Tibial nerve (tissue), 4 donors: ENCODE data around the gene PIK3CB. TPM values are rescaled to one million over a fixed set of nuclear protein-coding genes. Genes with fewer than 3 reads are reported as not detected.

Experiments used
- DNase-seq, 2 donors: peaks; one replicate each; pipeline ENCODE4 v3.0.0-alpha.2; 2019; ENCODE audit warnings: low spot score in 2 of 2
- H3K27ac ChIP-seq, 4 donors: fragments of 200-600 bp; sonication (generic) in 3 of 4; one replicate each; pipeline ENCODE4 v1.5.1; 2017 to 2019; ENCODE audit warnings: mild to moderate bottlenecking in 1 of 4
- H3K27me3 ChIP-seq, 2 donors: fragments of 200-600 bp; sonication (generic) in 1 of 2; one replicate each; pipeline versions ENCODE4 v1.5.1 to v1.6.0; 2017 to 2019
- H3K36me3 ChIP-seq, 3 donors: fragments of 200-600 bp; sonication (generic); one replicate each; pipeline ENCODE4 v1.5.1; 2018 to 2019
- H3K4me1 ChIP-seq, 4 donors: fragments of 200-600 bp; sonication (generic) in 3 of 4; one replicate each; pipeline ENCODE4 v1.5.1; 2017 to 2019
- H3K4me3 ChIP-seq, 4 donors: fragments of 200-600 bp; sonication (generic) in 3 of 4; one replicate each; pipeline ENCODE4 v1.5.1; 2017 to 2019; ENCODE audit warnings: mild to moderate bottlenecking in 1 of 4, moderate library complexity in 1 of 4
- H3K9me3 ChIP-seq, 4 donors: fragments of 200-600 bp; sonication (generic) in 3 of 4; one replicate each; pipeline ENCODE4 v1.5.1; 2017 to 2019
- CTCF ChIP-seq, 5 experiments: fragments of 200-600 bp in 3 of 5; fragments of 450-650 bp in 2 of 5; sonication (generic) in 3 of 5; IDR thresholded peaks; one replicate each; pipeline ENCODE4 v1.5.1; 2016 to 2019; ENCODE audit warnings: antibody characterized with exemption in 5 of 5, mild to moderate bottlenecking in 3 of 5, moderate library complexity in 2 of 5
- EP300 ChIP-seq, 2 donors: sonication (generic); formaldehyde crosslinking; IDR thresholded peaks; one replicate each; pipeline ENCODE4 v1.6.1; 2017; ENCODE audit warnings: antibody characterized with exemption in 2 of 2, mild to moderate bottlenecking in 1 of 2
- POLR2A ChIP-seq, 2 donors: fragments of 450-650 bp; IDR thresholded peaks; one replicate each; pipeline ENCODE4 v1.6.1; 2017; ENCODE audit warnings: antibody characterized with exemption in 2 of 2, mild to moderate bottlenecking in 2 of 2, moderate library complexity in 2 of 2
- WGBS, 2 donors: methylation state at CpG; one replicate each; pipeline ENCODE4 v1.1.5; 2018; 5-methylcytosine and 5-hydroxymethylcytosine counted together
- total RNA-seq, 4 donors: library from RNA; depleted of rRNA; stranded (reverse); fragments of >200 nt; gene quantifications; one replicate each; pipeline ENCODE4 v1.1.0, GENCODE V29; 2016

Gene PIK3CB
- total RNA-seq, 4 donors from 2014 or later, result 11.2 to 32.1 (median 27.2) TPM

GRCh38 chr3:138725116-138725515 lies 109.6 kb downstream of the PIK3CB start:
- 57 to 60% methylated on average over 2 of the region's 2 CpGs for WGBS, 2 donors
- no peak for DNase-seq

GRCh38 chr3:138724443-138724842 lies 110.3 kb downstream of the PIK3CB start:
- no peak overlapping the region for H3K4me3 ChIP-seq
- no peaks in the 10 kb centered on the region for H3K9me3 ChIP-seq
- no peak for DNase-seq
- 57 to 61% methylated on average over 6 of the region's 6 CpGs for WGBS, 2 donors
- TF ChIP-seq POLR2A (IDR thresholded peaks at IDR 0.05), result no peak
- no peak for TF ChIP-seq EP300 (IDR thresholded peaks at IDR 0.05)
- TF ChIP-seq CTCF (IDR thresholded peaks at IDR 0.05), result no peak
- peaks cover 0 to 4% (median 0%) of the 10 kb centered on the region in 3 donors for H3K36me3 ChIP-seq
- no peak overlapping the region for H3K27ac ChIP-seq
- no peaks in the 10 kb centered on the region for H3K4me1 ChIP-seq
- H3K27me3 ChIP-seq, result no peaks in the 10 kb centered on the region

More at GRCh38 chr3:138725116-138725515, 109.6 kb downstream of the PIK3CB start:
- Histone ChIP-seq H3K27me3 (no peaks in the 10 kb centered on the region), H3K4me3 (no peak overlapping the region), H3K36me3 (peaks cover 0 to 4% (median 0%) of the 10 kb centered on the region in 3 donors), H3K27ac (no peak overlapping the region), H3K4me1 (no peaks in the 10 kb centered on the region), H3K9me3 (no peaks in the 10 kb centered on the region)
- TF ChIP-seq CTCF (IDR thresholded peaks at IDR 0.05) (no peak), EP300 (IDR thresholded peaks at IDR 0.05) (no peak), POLR2A (IDR thresholded peaks at IDR 0.05) (no peak)

- Histone ChIP-seq H3K4me3 (no peak overlapping the region), H3K4me1 (no peaks in the 10 kb centered on the region), H3K27me3 (no peaks in the 10 kb centered on the region), H3K36me3 (peaks cover 0 to 17% (median 0%) of the 10 kb centered on the region in 3 donors), H3K27ac (no peak overlapping the region), H3K9me3 (no peaks in the 10 kb centered on the region)
- WGBS, 2 donors, result 90 to 100% methylated on average over 1 of the region's 1 CpG
- no peak for DNase-seq
- TF ChIP-seq EP300 (IDR thresholded peaks at IDR 0.05), result no peak
- TF ChIP-seq POLR2A (IDR thresholded peaks at IDR 0.05), result no peak
- TF ChIP-seq CTCF (IDR thresholded peaks at IDR 0.05), result no peak
These were observed 115.9 kb downstream of the PIK3CB start for GRCh38 chr3:138718849-138719248.

GRCh38 chr3:138717348-138717747 lies 117.4 kb downstream of the PIK3CB start:
- TF ChIP-seq POLR2A (IDR thresholded peaks at IDR 0.05) (no peak), EP300 (IDR thresholded peaks at IDR 0.05) (no peak), CTCF (IDR thresholded peaks at IDR 0.05) (no peak)
- Histone ChIP-seq H3K9me3 (no peaks in the 10 kb centered on the region), H3K4me1 (no peaks in the 10 kb centered on the region), H3K36me3 (peaks cover 0 to 31% (median 0%) of the 10 kb centered on the region in 3 donors), H3K4me3 (no peak overlapping the region), H3K27me3 (no peaks in the 10 kb centered on the region), H3K27ac (no peak overlapping the region)
- WGBS, 2 donors, result 90 to 98% methylated on average over 2 of the region's 2 CpGs
- DNase-seq, result no peak

- no peak for DNase-seq
- Histone ChIP-seq H3K9me3 (no peaks in the 10 kb centered on the region), H3K4me1 (no peaks in the 10 kb centered on the region), H3K27ac (no peak overlapping the region), H3K27me3 (no peaks in the 10 kb centered on the region), H3K4me3 (no peak overlapping the region), H3K36me3 (peaks cover 0 to 39% (median 0%) of the 10 kb centered on the region in 3 donors)
- WGBS, 2 donors, result 80 to 82% methylated on average over 4 of the region's 4 CpGs
- TF ChIP-seq POLR2A (IDR thresholded peaks at IDR 0.05) (no peak), CTCF (IDR thresholded peaks at IDR 0.05) (no peak), EP300 (IDR thresholded peaks at IDR 0.05) (no peak)
These were observed 122.6 kb downstream of the PIK3CB start for GRCh38 chr3:138712086-138712485.
